ENCODE measurements around the gene ESR1. TPM values are rescaled to one million over a fixed set of nuclear protein-coding genes. Genes with fewer than 3 reads are reported as not detected.

Gene ESR1
- total and polyA plus RNA-seq, 9 of the 15 experiments (the other 6 are each of a cell fraction or from before 2014, with no cell fraction given) = 0.03 to 0.27 (median 0.08) TPM; not detected in 1

- H3K27ac ChIP-seq (ENCODE audit: extremely low read depth, low read depth, low read length) = no peak overlapping the region
- BruUV-seq (replicated peaks) = no TSS peak
- H3K27me3 ChIP-seq (ENCODE audit: control insufficient read depth in 2 of 2, insufficient read depth in 2 of 2, low read length in 2 of 2) = no peaks in the 10 kb centered on the region
- no peak overlapping the region for H3K9ac ChIP-seq (ENCODE audit: insufficient read depth in 1 of 2, low read depth in 2 of 2, low read length in 2 of 2)
- H3K9me3 ChIP-seq (replicated peaks; ENCODE audit: control insufficient read depth, insufficient read depth, low read depth, low read length) = no peaks in the 10 kb centered on the region
- no peak for ATAC-seq
- CTCF ChIA-PET (ENCODE audit: low intra/inter-chr PET ratio) = no interaction called here
- FAIRE-seq = no peak
- H4K20me1 ChIP-seq (replicated peaks; ENCODE audit: control insufficient read depth, insufficient read depth, low read length) = no peaks in the 10 kb centered on the region
- no peaks in the 10 kb centered on the region for H3K9me1 ChIP-seq (ENCODE audit: control insufficient read depth, insufficient read depth, low read length)
- no peak overlapping the region for H3K4me3 ChIP-seq
- no peaks in the 10 kb centered on the region for H3K79me2 ChIP-seq (ENCODE audit: control insufficient read depth, insufficient read depth, low read length)
- H2AFZ ChIP-seq (ENCODE audit: low read depth, low read length) = no peak overlapping the region
- no peak overlapping the region for H3K4me2 ChIP-seq (ENCODE audit: insufficient read depth, low read length)
- intact Hi-C loops (cut with micrococcal nuclease) = no loop called here
- no peaks in the 10 kb centered on the region for H3K36me3 ChIP-seq (ENCODE audit: control insufficient read depth, insufficient read depth, low read length)
- POLR2A ChIA-PET = no interaction called here
- 0% methylated on average over 5 of the region's 5 CpGs for WGBS (ENCODE audit: insufficient coverage, low coverage, missing lambda C conversion rate)
- in situ Hi-C loops (cut with MboI) = no loop called here
- no peak for DNase-seq (ENCODE audit: extremely low read depth in 1 of 4, low spot score in 3 of 4)
- H3K4me1 ChIP-seq (replicated peaks in 1 of 2; ENCODE audit: control insufficient read depth in 2 of 2, insufficient read depth in 2 of 2, low read length in 2 of 2) = no peaks in the 10 kb centered on the region
- TF ChIP-seq BDP1 (IDR thresholded peaks at IDR 0.05; ENCODE audit: insufficient read depth, insufficient read length) = no peak
- no peak for TF ChIP-seq PBX2 (CRISPR knock-in tag; IDR thresholded peaks at IDR 0.05; ENCODE audit: low read depth)
- TF ChIP-seq PBX2 (tag; conservative IDR thresholded peaks at IDR 0.05; ENCODE audit: low read depth) = no peak
- TF ChIP-seq MBD1 (CRISPR knock-in tag; IDR thresholded peaks at IDR 0.05) = no peak
- no peak for TF ChIP-seq ETS1 (conservative IDR thresholded peaks at IDR 0.05; ENCODE audit: control insufficient read depth, low read depth, low read length)
- TF ChIP-seq, protein P1, sequence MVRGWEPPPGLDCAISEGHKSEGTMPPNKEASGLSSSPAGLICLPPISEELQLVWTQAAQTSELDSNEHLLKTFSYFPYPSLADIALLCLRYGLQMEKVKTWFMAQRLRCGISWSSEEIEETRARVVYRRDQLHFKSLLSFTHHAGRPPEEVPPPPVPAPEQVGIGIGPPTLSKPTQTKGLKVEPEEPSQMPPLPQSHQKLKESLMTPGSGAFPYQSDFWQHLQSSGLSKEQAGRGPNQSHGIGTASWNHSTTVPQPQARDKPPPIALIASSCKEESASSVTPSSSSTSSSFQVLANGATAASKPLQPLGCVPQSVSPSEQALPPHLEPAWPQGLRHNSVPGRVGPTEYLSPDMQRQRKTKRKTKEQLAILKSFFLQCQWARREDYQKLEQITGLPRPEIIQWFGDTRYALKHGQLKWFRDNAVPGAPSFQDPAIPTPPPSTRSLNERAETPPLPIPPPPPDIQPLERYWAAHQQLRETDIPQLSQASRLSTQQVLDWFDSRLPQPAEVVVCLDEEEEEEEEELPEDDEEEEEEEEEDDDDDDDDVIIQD (CRISPR knock-in tag; IDR thresholded peaks at IDR 0.05) = no peak
- TF ChIP-seq CTCFL (IDR thresholded peaks at IDR 0.05; ENCODE audit: borderline replicate concordance, insufficient read depth, low read depth, low read length, poor library complexity, severe bottlenecking) = no peak
- no peak for TF ChIP-seq TOE1 (IDR thresholded peaks at IDR 0.05; ENCODE audit: borderline replicate concordance)
- no peak for TF ChIP-seq TOE1 (CRISPR knock-in tag; IDR thresholded peaks at IDR 0.05; ENCODE audit: borderline replicate concordance, low read depth)
Measured at GRCh38 chr6:152166897-152167296, 359.4 kb downstream of the ESR1 start.
